Neural progenitor cell (in vitro differentiated cells): ENCODE measurements around the gene BPIFB4. TPM values are rescaled to one million over a fixed set of nuclear protein-coding genes. Genes with fewer than 3 reads are reported as not detected.

Source experiments
- DNase-seq: peaks from one replicate; pipeline ENCODE4 v3.0.0-alpha.2; 2016; ENCODE audit warnings: low spot score
- H2AFZ ChIP-seq: fragments of 200-600 bp; sonication (generic); replicated peaks from 2 replicates; pipeline ENCODE4 v1.6.1; 2016; ENCODE audit warnings: antibody characterized with exemption
- H3F3A ChIP-seq: fragments of 200-600 bp; sonication (generic); 2 replicates; pipeline ENCODE4 v1.6.1; 2016; ENCODE audit warnings: antibody characterized with exemption, low read depth
- H3K27ac ChIP-seq: fragments of 200-600 bp; sonication (generic); 2 replicates; pipeline ENCODE4 v1.5.1; 2016; ENCODE audit warnings: mild to moderate bottlenecking
- H3K27me3 ChIP-seq: fragments of 200-600 bp; sonication (generic); 2 replicates; pipeline ENCODE4 v1.6.1; 2016; ENCODE audit warnings: mild to moderate bottlenecking, moderate library complexity
- H3K36me3 ChIP-seq: fragments of 200-600 bp; sonication (generic); 2 replicates; pipeline ENCODE4 v1.5.1; 2016
- H3K4me1 ChIP-seq: fragments of 200-600 bp; sonication (generic); 2 replicates; pipeline ENCODE4 v1.6.1; 2016; ENCODE audit warnings: mixed run types
- H3K4me2 ChIP-seq: fragments of 200-600 bp; sonication (generic); 2 replicates; pipeline ENCODE4 v1.6.1; 2016
- H3K4me3 ChIP-seq: fragments of 200-600 bp; sonication (generic); 2 replicates; pipeline ENCODE4 v1.5.1; 2016
- H3K79me2 ChIP-seq: fragments of 200-600 bp; sonication (generic); 2 replicates; pipeline ENCODE4 v1.6.1; 2016; ENCODE audit warnings: low read depth
- H3K9ac ChIP-seq: fragments of 200-600 bp; sonication (generic); 2 replicates; pipeline ENCODE4 v1.6.1; 2016
- H3K9me3 ChIP-seq: fragments of 200-600 bp; sonication (generic); 2 replicates; pipeline ENCODE4 v1.5.1; 2016; ENCODE audit warnings: low read depth
- H4K20me1 ChIP-seq: fragments of 200-600 bp; sonication (generic); 2 replicates; pipeline ENCODE4 v1.6.1; 2016; ENCODE audit warnings: low read depth
- H3K27ac Mint-ChIP-seq: 3 replicates; pipeline ENCODE4 v1.8.0; 2021; ENCODE audit warnings: mixed read lengths
- H3K27me3 Mint-ChIP-seq: 2 replicates; pipeline ENCODE4 v1.8.0; 2022; ENCODE audit warnings: low read depth, mild to moderate bottlenecking, inconsistent platforms, moderate library complexity, mixed read lengths; ENCODE audit not compliant: insufficient read depth
- H3K36me3 Mint-ChIP-seq: 3 replicates; pipeline ENCODE4 v1.8.0; 2021; ENCODE audit warnings: mixed read lengths
- H3K4me1 Mint-ChIP-seq: 3 replicates; pipeline ENCODE4 v1.8.0; 2021; ENCODE audit warnings: mixed read lengths
- H3K4me3 Mint-ChIP-seq: 3 replicates; pipeline ENCODE4 v1.8.0; 2021; ENCODE audit warnings: mild to moderate bottlenecking, moderate library complexity, mixed read lengths
- H3K9me3 Mint-ChIP-seq: 3 replicates; pipeline ENCODE4 v1.8.0; 2020; ENCODE audit warnings: mixed read lengths
- CTCF ChIP-seq: fragments of 200-600 bp; sonication (generic); IDR thresholded peaks from 2 replicates; pipeline ENCODE4 v1.5.1; 2017; ENCODE audit warnings: antibody characterized with exemption, mild to moderate bottlenecking
- EZH2 ChIP-seq: fragments of 200-600 bp; sonication (generic); IDR thresholded peaks from 2 replicates; pipeline ENCODE4 v1.6.1; 2017; ENCODE audit warnings: antibody characterized with exemption, mild to moderate bottlenecking, moderate library complexity
- EZH2phosphoT487 ChIP-seq: fragments of 200-600 bp; sonication (generic); IDR thresholded peaks from 2 replicates; pipeline ENCODE4 v1.6.1; 2017; ENCODE audit warnings: antibody characterized with exemption
- total RNA-seq: library from RNA; depleted of rRNA; stranded (reverse); fragments of >200 nt; gene quantifications from 2 replicates; pipeline ENCODE4 v1.2.3, GENCODE V29; 2015; ENCODE audit warnings: low replicate concordance

Gene BPIFB4
- total RNA-seq, 1 donor from 2014 or later, result not detected

GRCh38 chr20:33124994-33125393, 45.6 kb downstream of the BPIFB4 start:
- Histone ChIP-seq H3K9me3 (no peaks in the 10 kb centered on the region), H3F3A (peaks cover 5% of the 10 kb centered on the region), H3K9ac (no peak overlapping the region), H3K36me3 (no peaks in the 10 kb centered on the region), H3K4me3 (no peak overlapping the region), H3K4me1 (peaks cover 6% of the 10 kb centered on the region), H2AFZ (no peak overlapping the region), H4K20me1 (no peaks in the 10 kb centered on the region), H3K79me2 (no peaks in the 10 kb centered on the region), H3K4me2 (no peak overlapping the region), H3K27me3 (no peaks in the 10 kb centered on the region), H3K27ac (no peak overlapping the region)
- H3K9me3 Mint-ChIP-seq, result peaks cover 3% of the 10 kb centered on the region
- no peak overlapping the region for H3K4me3 Mint-ChIP-seq
- peaks cover 5% of the 10 kb centered on the region for H3K4me1 Mint-ChIP-seq
- no peak for DNase-seq
- no peak overlapping the region for H3K27ac Mint-ChIP-seq
- H3K27me3 Mint-ChIP-seq, result peaks cover 11% of the 10 kb centered on the region
- TF ChIP-seq CTCF, result no peak
- no peak for TF ChIP-seq EZH2phosphoT487
- TF ChIP-seq EZH2, result no peak
- H3K36me3 Mint-ChIP-seq, result no peaks in the 10 kb centered on the region

- H3K9me3 Mint-ChIP-seq, result peaks cover 3% of the 10 kb centered on the region
- H3K4me3 Mint-ChIP-seq, result no peak overlapping the region
- H3K4me1 ChIP-seq, result peaks cover 6% of the 10 kb centered on the region
- H3K9ac ChIP-seq, result no peak overlapping the region
- H3K27ac ChIP-seq, result no peak overlapping the region
- H3K27me3 Mint-ChIP-seq, result peaks cover 11% of the 10 kb centered on the region
- H2AFZ ChIP-seq, result no peak overlapping the region
- peak overlapping the region; percentile 51 for H3K4me2 ChIP-seq
- H3K27me3 ChIP-seq, result no peaks in the 10 kb centered on the region
- TF ChIP-seq EZH2phosphoT487 (no peak), EZH2 (no peak), CTCF (no peak)
- no peak overlapping the region for H3K27ac Mint-ChIP-seq
- H4K20me1 ChIP-seq, result no peaks in the 10 kb centered on the region
- DNase-seq, result peak; percentile 40
- H3K36me3 Mint-ChIP-seq, result no peaks in the 10 kb centered on the region
- H3K9me3 ChIP-seq, result no peaks in the 10 kb centered on the region
- H3F3A ChIP-seq, result peaks cover 5% of the 10 kb centered on the region
- H3K79me2 ChIP-seq, result no peaks in the 10 kb centered on the region
- H3K4me1 Mint-ChIP-seq, result peaks cover 5% of the 10 kb centered on the region
- no peaks in the 10 kb centered on the region for H3K36me3 ChIP-seq
- no peak overlapping the region for H3K4me3 ChIP-seq
Measured at GRCh38 chr20:33125983-33126382, 46.5 kb downstream of the BPIFB4 start.

- Histone ChIP-seq H4K20me1 (no peaks in the 10 kb centered on the region), H3K9ac (no peak overlapping the region), H2AFZ (no peak overlapping the region), H3K79me2 (no peaks in the 10 kb centered on the region), H3K4me1 (peaks cover 10% of the 10 kb centered on the region), H3K9me3 (no peaks in the 10 kb centered on the region), H3K27ac (no peak overlapping the region), H3K4me2 (no peak overlapping the region), H3K36me3 (no peaks in the 10 kb centered on the region), H3F3A (peaks cover 5% of the 10 kb centered on the region), H3K4me3 (no peak overlapping the region), H3K27me3 (no peaks in the 10 kb centered on the region)
- peak; percentile 12 for DNase-seq
- H3K27ac Mint-ChIP-seq, result no peak overlapping the region
- peaks cover 5% of the 10 kb centered on the region for H3K4me1 Mint-ChIP-seq
- H3K4me3 Mint-ChIP-seq, result no peak overlapping the region
- no peaks in the 10 kb centered on the region for H3K36me3 Mint-ChIP-seq
- peaks cover 8% of the 10 kb centered on the region for H3K27me3 Mint-ChIP-seq
- TF ChIP-seq EZH2phosphoT487 (no peak), EZH2 (no peak), CTCF (no peak)
- no peaks in the 10 kb centered on the region for H3K9me3 Mint-ChIP-seq
Measured at GRCh38 chr20:33127422-33128097, 48.1 kb downstream of the BPIFB4 start.
